ENCODE data around the gene TUBB2A.

TUBB2A gene

GRCh38 chr6:3133515-3133914, 23.8 kb downstream of the TUBB2A start:
- H3K36me3 Mint-ChIP-seq: peaks cover 44% of the 10 kb centered on the region
- H3K4me3 Mint-ChIP-seq: no peak overlapping the region

GRCh38 chr6:3131695-3132094, 25.6 kb downstream of the TUBB2A start:
- Mint-ChIP-seq H3K4me1 (peaks cover 2% of the 10 kb centered on the region), H3K9me3 (no peaks in the 10 kb centered on the region), H3K27me3 (no peaks in the 10 kb centered on the region), H3K27ac (no peak overlapping the region), H3K36me3 (peaks cover 43% of the 10 kb centered on the region), H3K4me3 (no peak overlapping the region)
- ATAC-seq (ENCODE audit: low read depth) (no peak), DNase-seq (ENCODE audit: low spot score in 2 of 2) (no peak)

More at GRCh38 chr6:3133515-3133914, 23.8 kb downstream of the TUBB2A start:
- Mint-ChIP-seq H3K4me1 (peaks cover 2% of the 10 kb centered on the region), H3K27ac (no peak overlapping the region), H3K27me3 (no peaks in the 10 kb centered on the region), H3K9me3 (no peaks in the 10 kb centered on the region)
- ATAC-seq (ENCODE audit: low read depth): no peak
- DNase-seq (ENCODE audit: low spot score in 2 of 2): no peak

- H3K27ac Mint-ChIP-seq: no peak overlapping the region
- H3K36me3 Mint-ChIP-seq: peaks cover 31% of the 10 kb centered on the region
- no peaks in the 10 kb centered on the region for H3K27me3 Mint-ChIP-seq
- peaks cover 4% of the 10 kb centered on the region for H3K4me1 Mint-ChIP-seq
- H3K4me3 Mint-ChIP-seq: no peak overlapping the region
- ATAC-seq (ENCODE audit: low read depth) (no peak), DNase-seq (ENCODE audit: low spot score in 2 of 2) (no peak)
- H3K9me3 Mint-ChIP-seq: no peaks in the 10 kb centered on the region
These were observed 28.8 kb downstream of the TUBB2A start for GRCh38 chr6:3128356-3129108.

GRCh38 chr6:3125815-3126214, 31.5 kb downstream of the TUBB2A start:
- peaks cover 11% of the 10 kb centered on the region for H3K36me3 Mint-ChIP-seq
- no peaks in the 10 kb centered on the region for H3K27me3 Mint-ChIP-seq
- ATAC-seq (ENCODE audit: low read depth) (no peak), DNase-seq (ENCODE audit: low spot score in 2 of 2) (no peak)
- peaks cover 4% of the 10 kb centered on the region for H3K4me1 Mint-ChIP-seq
- H3K9me3 Mint-ChIP-seq: no peaks in the 10 kb centered on the region
- H3K4me3 Mint-ChIP-seq: no peak overlapping the region
- no peak overlapping the region for H3K27ac Mint-ChIP-seq

- peaks cover 4% of the 10 kb centered on the region for H3K4me1 Mint-ChIP-seq
- H3K27me3 Mint-ChIP-seq: no peaks in the 10 kb centered on the region
- H3K27ac Mint-ChIP-seq: no peak overlapping the region
- ATAC-seq (ENCODE audit: low read depth): peak; percentile 37
- peaks cover 10% of the 10 kb centered on the region for H3K36me3 Mint-ChIP-seq
- no peak for DNase-seq (ENCODE audit: low spot score in 2 of 2)
- H3K9me3 Mint-ChIP-seq: no peaks in the 10 kb centered on the region
- H3K4me3 Mint-ChIP-seq: no peak overlapping the region
These were observed 32.7 kb downstream of the TUBB2A start for GRCh38 chr6:3124667-3125066.

GRCh38 chr6:3122823-3123182, 34.5 kb downstream of the TUBB2A start:
- ATAC-seq (ENCODE audit: low read depth): no peak
- H3K4me3 Mint-ChIP-seq: no peak overlapping the region
- H3K36me3 Mint-ChIP-seq: no peaks in the 10 kb centered on the region
- H3K4me1 Mint-ChIP-seq: peaks cover 13% of the 10 kb centered on the region
- H3K9me3 Mint-ChIP-seq: no peaks in the 10 kb centered on the region
- DNase-seq (ENCODE audit: low spot score in 2 of 2): no peak
- no peak overlapping the region for H3K27ac Mint-ChIP-seq
- no peaks in the 10 kb centered on the region for H3K27me3 Mint-ChIP-seq

GRCh38 chr6:3120765-3121089, 36.6 kb downstream of the TUBB2A start:
- Mint-ChIP-seq H3K4me1 (peaks cover 17% of the 10 kb centered on the region), H3K4me3 (no peak overlapping the region), H3K9me3 (no peaks in the 10 kb centered on the region), H3K27ac (no peak overlapping the region), H3K36me3 (no peaks in the 10 kb centered on the region), H3K27me3 (no peaks in the 10 kb centered on the region)
- no peak for DNase-seq (ENCODE audit: low spot score in 2 of 2)
- no peak for ATAC-seq (ENCODE audit: low read depth)

- DNase-seq (ENCODE audit: low spot score in 2 of 2): peak in 1 of 2 donors; percentile 9
- Mint-ChIP-seq H3K4me3 (peak overlapping the region; percentile 97), H3K27me3 (no peaks in the 10 kb centered on the region), H3K36me3 (no peaks in the 10 kb centered on the region), H3K4me1 (peaks cover 14% of the 10 kb centered on the region), H3K9me3 (no peaks in the 10 kb centered on the region), H3K27ac (peak overlapping the region; percentile 99)
- ATAC-seq (ENCODE audit: low read depth): peak; percentile 14
These were observed 38.2 kb downstream of the TUBB2A start for GRCh38 chr6:3119040-3119723.

- ATAC-seq (ENCODE audit: low read depth) (peak; percentile 87), DNase-seq (ENCODE audit: low spot score in 2 of 2) (peak; percentile 100)
- no peaks in the 10 kb centered on the region for H3K27me3 Mint-ChIP-seq
- peak within 1 kb of the TSS; percentile 99 for H3K27ac Mint-ChIP-seq
- H3K4me3 Mint-ChIP-seq: peak within 1 kb of the TSS; percentile 97
- H3K9me3 Mint-ChIP-seq: no peaks in the 10 kb centered on the region
- peaks cover 1% of the 10 kb centered on the region for H3K36me3 Mint-ChIP-seq
- H3K4me1 Mint-ChIP-seq: peaks cover 14% of the 10 kb centered on the region
These were observed 38.8 kb downstream of the TUBB2A start, which contains the start of gene BPHL for GRCh38 chr6:3118353-3119039. TSS of gene BPHL (plus strand) at chr6:3118711. CDS start at chr6:3118741, 30 bp downstream.

- Mint-ChIP-seq H3K4me3 (peak overlapping the region; percentile 97), H3K9me3 (no peaks in the 10 kb centered on the region), H3K36me3 (peaks cover 3% of the 10 kb centered on the region), H3K27ac (peak overlapping the region; percentile 99), H3K27me3 (no peaks in the 10 kb centered on the region), H3K4me1 (peaks cover 14% of the 10 kb centered on the region)
- ATAC-seq (ENCODE audit: low read depth): peak; percentile 67
- no peak for DNase-seq (ENCODE audit: low spot score in 2 of 2)
These were observed 39.4 kb downstream of the TUBB2A start for GRCh38 chr6:3117912-3118352.

GRCh38 chr6:3114377-3114776, 43.0 kb downstream of the TUBB2A start:
- DNase-seq (ENCODE audit: low spot score in 2 of 2) (no peak), ATAC-seq (ENCODE audit: low read depth) (no peak)
- no peak overlapping the region for H3K27ac Mint-ChIP-seq
- no peaks in the 10 kb centered on the region for H3K9me3 Mint-ChIP-seq
- H3K4me3 Mint-ChIP-seq: no peak overlapping the region
- H3K36me3 Mint-ChIP-seq: peaks cover 11% of the 10 kb centered on the region
- no peaks in the 10 kb centered on the region for H3K27me3 Mint-ChIP-seq
- H3K4me1 Mint-ChIP-seq: peaks cover 12% of the 10 kb centered on the region

- Mint-ChIP-seq H3K9me3 (no peaks in the 10 kb centered on the region), H3K27me3 (no peaks in the 10 kb centered on the region), H3K4me3 (no peak overlapping the region), H3K36me3 (peaks cover 31% of the 10 kb centered on the region), H3K27ac (no peak overlapping the region), H3K4me1 (no peaks in the 10 kb centered on the region)
- DNase-seq (ENCODE audit: low spot score in 2 of 2) (no peak), ATAC-seq (ENCODE audit: low read depth) (no peak)
These were observed 47.6 kb downstream of the TUBB2A start for GRCh38 chr6:3109761-3110160.

- Mint-ChIP-seq H3K4me3 (no peak overlapping the region), H3K36me3 (peaks cover 38% of the 10 kb centered on the region), H3K4me1 (no peaks in the 10 kb centered on the region), H3K9me3 (no peaks in the 10 kb centered on the region), H3K27me3 (no peaks in the 10 kb centered on the region), H3K27ac (no peak overlapping the region)
- DNase-seq (ENCODE audit: low spot score in 2 of 2): no peak
- ATAC-seq (ENCODE audit: low read depth): no peak
These were observed 48.5 kb downstream of the TUBB2A start for GRCh38 chr6:3108746-3109414.

All from memory B cell (primary cell).